ENCODE measurements around the gene SEMA3E. TPM values are rescaled to one million over a fixed set of nuclear protein-coding genes. Genes with fewer than 3 reads are reported as not detected.
A peak's percentile ranks its signal among the peaks of the same experiment; 100 is the strongest.

The SEMA3E gene
- total RNA-seq, 1 donor: 1.4 TPM

GRCh38 chr7:83695128-83695960, 46.4 kb upstream of the SEMA3E start:
- Histone ChIP-seq H3K9me3 (ENCODE audit: low read depth, low read length) (no peaks in the 10 kb centered on the region), H3K36me3 (ENCODE audit: insufficient read depth, low read length) (no peaks in the 10 kb centered on the region), H4K20me1 (ENCODE audit: insufficient read depth, low read length) (no peaks in the 10 kb centered on the region), H3K27me3 (ENCODE audit: insufficient read depth, low read length) (no peaks in the 10 kb centered on the region), H3K79me2 (ENCODE audit: insufficient read depth, low read length) (no peaks in the 10 kb centered on the region), H2AFZ (ENCODE audit: low read length) (no peak overlapping the region), H3K4me3 (ENCODE audit: insufficient read depth, low read length) (no peak overlapping the region), H3K4me1 (ENCODE audit: insufficient read depth, low read length) (no peaks in the 10 kb centered on the region), H3K4me2 (ENCODE audit: insufficient read depth, low read length) (no peak overlapping the region), H3K27ac (ENCODE audit: low read depth, low read length) (no peak overlapping the region)
- peak; percentile 58 for DNase-seq (ENCODE audit: insufficient read length, low spot score, missing footprints)
- no peak for TF ChIP-seq CTCF (IDR thresholded peaks at IDR 0.05; ENCODE audit: extremely low read depth, low read depth, low read length)

GRCh38 chr7:83693256-83693655, 44.3 kb upstream of the SEMA3E start:
- Histone ChIP-seq H3K27me3 (ENCODE audit: insufficient read depth, low read length) (no peaks in the 10 kb centered on the region), H3K27ac (ENCODE audit: low read depth, low read length) (no peak overlapping the region), H2AFZ (ENCODE audit: low read length) (no peak overlapping the region), H3K79me2 (ENCODE audit: insufficient read depth, low read length) (no peaks in the 10 kb centered on the region), H3K4me1 (ENCODE audit: insufficient read depth, low read length) (no peaks in the 10 kb centered on the region), H3K36me3 (ENCODE audit: insufficient read depth, low read length) (no peaks in the 10 kb centered on the region), H3K4me2 (ENCODE audit: insufficient read depth, low read length) (no peak overlapping the region), H3K9me3 (ENCODE audit: low read depth, low read length) (no peaks in the 10 kb centered on the region), H4K20me1 (ENCODE audit: insufficient read depth, low read length) (no peaks in the 10 kb centered on the region), H3K4me3 (ENCODE audit: insufficient read depth, low read length) (no peak overlapping the region)
- no peak for DNase-seq (ENCODE audit: insufficient read length, low spot score, missing footprints)
- no peak for TF ChIP-seq CTCF (IDR thresholded peaks at IDR 0.05; ENCODE audit: extremely low read depth, low read depth, low read length)

DNA sequence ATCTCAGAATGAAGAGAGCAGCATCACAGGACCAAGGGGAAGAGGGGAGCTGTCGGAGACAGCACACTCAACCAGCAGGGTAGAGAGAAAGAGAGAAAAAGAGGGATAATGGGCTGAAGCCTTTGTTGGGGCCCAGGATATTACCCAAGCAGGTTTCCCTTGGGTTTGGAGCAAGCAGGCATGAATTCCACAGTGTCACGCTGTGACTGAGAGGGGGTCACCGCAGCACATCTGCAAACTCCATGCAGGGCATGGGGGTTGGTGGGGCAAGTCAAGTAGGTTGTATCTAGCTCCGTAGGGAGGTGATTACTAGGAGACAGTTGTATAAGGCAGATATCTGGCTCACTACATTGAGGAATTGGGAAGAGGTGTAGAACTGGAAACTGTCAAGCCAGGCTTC, 42.2 kb upstream of the SEMA3E start:
- no peaks in the 10 kb centered on the region for H3K9me3 ChIP-seq (ENCODE audit: low read depth, low read length)
- H3K79me2 ChIP-seq (ENCODE audit: insufficient read depth, low read length): no peaks in the 10 kb centered on the region

More for the DNA sequence above, 42.2 kb upstream of the SEMA3E start:
- Histone ChIP-seq H3K27ac (ENCODE audit: low read depth, low read length) (no peak overlapping the region), H3K27me3 (ENCODE audit: insufficient read depth, low read length) (no peaks in the 10 kb centered on the region), H3K36me3 (ENCODE audit: insufficient read depth, low read length) (no peaks in the 10 kb centered on the region), H3K4me2 (ENCODE audit: insufficient read depth, low read length) (no peak overlapping the region), H2AFZ (ENCODE audit: low read length) (no peak overlapping the region), H3K4me3 (ENCODE audit: insufficient read depth, low read length) (no peak overlapping the region), H3K4me1 (ENCODE audit: insufficient read depth, low read length) (no peaks in the 10 kb centered on the region), H4K20me1 (ENCODE audit: insufficient read depth, low read length) (no peaks in the 10 kb centered on the region)
- DNase-seq (ENCODE audit: insufficient read length, low spot score, missing footprints): no peak
- TF ChIP-seq CTCF (IDR thresholded peaks at IDR 0.05; ENCODE audit: extremely low read depth, low read depth, low read length): no peak
